ENCODE data around the gene TMUB2. TPM values are rescaled to one million over a fixed set of nuclear protein-coding genes. Genes with fewer than 3 reads are reported as not detected.

Gene TMUB2
- total and polyA plus RNA-seq, 2 donors (not counting 1 experiment from before 2014, with no cell fraction given), result 37.3 to 45.4 TPM

- H3K9me3 ChIP-seq (ENCODE audit: control insufficient read depth, insufficient read depth, low read depth, low read length), result no peaks in the 10 kb centered on the region
- no peak for TF ChIP-seq EZH2 (IDR thresholded peaks at IDR 0.05; ENCODE audit: low read length, missing control alignments)
- TF ChIP-seq, protein P1, sequence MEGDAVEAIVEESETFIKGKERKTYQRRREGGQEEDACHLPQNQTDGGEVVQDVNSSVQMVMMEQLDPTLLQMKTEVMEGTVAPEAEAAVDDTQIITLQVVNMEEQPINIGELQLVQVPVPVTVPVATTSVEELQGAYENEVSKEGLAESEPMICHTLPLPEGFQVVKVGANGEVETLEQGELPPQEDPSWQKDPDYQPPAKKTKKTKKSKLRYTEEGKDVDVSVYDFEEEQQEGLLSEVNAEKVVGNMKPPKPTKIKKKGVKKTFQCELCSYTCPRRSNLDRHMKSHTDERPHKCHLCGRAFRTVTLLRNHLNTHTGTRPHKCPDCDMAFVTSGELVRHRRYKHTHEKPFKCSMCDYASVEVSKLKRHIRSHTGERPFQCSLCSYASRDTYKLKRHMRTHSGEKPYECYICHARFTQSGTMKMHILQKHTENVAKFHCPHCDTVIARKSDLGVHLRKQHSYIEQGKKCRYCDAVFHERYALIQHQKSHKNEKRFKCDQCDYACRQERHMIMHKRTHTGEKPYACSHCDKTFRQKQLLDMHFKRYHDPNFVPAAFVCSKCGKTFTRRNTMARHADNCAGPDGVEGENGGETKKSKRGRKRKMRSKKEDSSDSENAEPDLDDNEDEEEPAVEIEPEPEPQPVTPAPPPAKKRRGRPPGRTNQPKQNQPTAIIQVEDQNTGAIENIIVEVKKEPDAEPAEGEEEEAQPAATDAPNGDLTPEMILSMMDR (conservative IDR thresholded peaks at IDR 0.05 in 1 of 2, IDR thresholded peaks at IDR 0.05 in 1 of 2; ENCODE audit: low read depth in 1 of 2, low read length in 2 of 2), result no peak
- DNase-seq (ENCODE audit: low read depth in 2 of 2), result no peak
- no peak overlapping the region for H3K4me3 ChIP-seq (replicated peaks in 1 of 4; ENCODE audit: control extremely low read depth in 1 of 4, insufficient read depth in 1 of 4, low read depth in 3 of 4, low read length in 4 of 4)
- H3K27ac ChIP-seq (ENCODE audit: insufficient read depth, low read length), result no peak overlapping the region
- no peaks in the 10 kb centered on the region for H3K27me3 ChIP-seq (ENCODE audit: control insufficient read depth, insufficient read depth, low read length)
- peaks cover 23% of the 10 kb centered on the region for H3K79me2 ChIP-seq (ENCODE audit: control insufficient read depth, insufficient read depth, low read length)
- H3K36me3 ChIP-seq (ENCODE audit: control insufficient read depth, insufficient read depth, low read length), result peaks cover 30% of the 10 kb centered on the region
- peak overlapping the region; percentile 16 for H3K9ac ChIP-seq (ENCODE audit: insufficient read depth, low read length)
- H4K20me1 ChIP-seq (ENCODE audit: control insufficient read depth, extremely low read depth, insufficient read depth, low read length), result no peaks in the 10 kb centered on the region
- no peak overlapping the region for H2AFZ ChIP-seq (ENCODE audit: low read length)
- H3K4me2 ChIP-seq (ENCODE audit: extremely low read depth, insufficient read depth, low read length), result no peak overlapping the region
- H3K4me1 ChIP-seq (ENCODE audit: control insufficient read depth, extremely low read depth, insufficient read depth, low read length), result peaks cover 6% of the 10 kb centered on the region
Observed at GRCh38 chr17:44197107-44197506, 10.3 kb downstream of the TMUB2 start.

GRCh38 chr17:44197980-44198720 lies 11.4 kb downstream of the TMUB2 start:
- Histone ChIP-seq H4K20me1 (ENCODE audit: control insufficient read depth, extremely low read depth, insufficient read depth, low read length) (no peaks in the 10 kb centered on the region), H3K9me3 (ENCODE audit: control insufficient read depth, insufficient read depth, low read depth, low read length) (no peaks in the 10 kb centered on the region), H3K27me3 (ENCODE audit: control insufficient read depth, insufficient read depth, low read length) (no peaks in the 10 kb centered on the region), H3K4me3 (replicated peaks in 1 of 4; ENCODE audit: control extremely low read depth in 1 of 4, insufficient read depth in 1 of 4, low read depth in 3 of 4, low read length in 4 of 4) (peak overlapping the region; percentile 73 to 87 (median 80)), H3K9ac (ENCODE audit: insufficient read depth, low read length) (peak overlapping the region; percentile 82), H3K36me3 (ENCODE audit: control insufficient read depth, insufficient read depth, low read length) (peaks cover 27% of the 10 kb centered on the region), H3K27ac (ENCODE audit: insufficient read depth, low read length) (peak overlapping the region; percentile 88), H3K79me2 (ENCODE audit: control insufficient read depth, insufficient read depth, low read length) (peaks cover 23% of the 10 kb centered on the region), H2AFZ (ENCODE audit: low read length) (no peak overlapping the region), H3K4me2 (ENCODE audit: extremely low read depth, insufficient read depth, low read length) (peak overlapping the region; percentile 97), H3K4me1 (ENCODE audit: control insufficient read depth, extremely low read depth, insufficient read depth, low read length) (peaks cover 15% of the 10 kb centered on the region)
- TF ChIP-seq, protein P1 (conservative IDR thresholded peaks at IDR 0.05 in 1 of 2, IDR thresholded peaks at IDR 0.05 in 1 of 2; ENCODE audit: low read depth in 1 of 2, low read length in 2 of 2), result peak; percentile 16 to 23
- no peak for TF ChIP-seq EZH2 (IDR thresholded peaks at IDR 0.05; ENCODE audit: low read length, missing control alignments)
- DNase-seq (ENCODE audit: low read depth in 2 of 2), result peak; percentile 42 to 81

DNA sequence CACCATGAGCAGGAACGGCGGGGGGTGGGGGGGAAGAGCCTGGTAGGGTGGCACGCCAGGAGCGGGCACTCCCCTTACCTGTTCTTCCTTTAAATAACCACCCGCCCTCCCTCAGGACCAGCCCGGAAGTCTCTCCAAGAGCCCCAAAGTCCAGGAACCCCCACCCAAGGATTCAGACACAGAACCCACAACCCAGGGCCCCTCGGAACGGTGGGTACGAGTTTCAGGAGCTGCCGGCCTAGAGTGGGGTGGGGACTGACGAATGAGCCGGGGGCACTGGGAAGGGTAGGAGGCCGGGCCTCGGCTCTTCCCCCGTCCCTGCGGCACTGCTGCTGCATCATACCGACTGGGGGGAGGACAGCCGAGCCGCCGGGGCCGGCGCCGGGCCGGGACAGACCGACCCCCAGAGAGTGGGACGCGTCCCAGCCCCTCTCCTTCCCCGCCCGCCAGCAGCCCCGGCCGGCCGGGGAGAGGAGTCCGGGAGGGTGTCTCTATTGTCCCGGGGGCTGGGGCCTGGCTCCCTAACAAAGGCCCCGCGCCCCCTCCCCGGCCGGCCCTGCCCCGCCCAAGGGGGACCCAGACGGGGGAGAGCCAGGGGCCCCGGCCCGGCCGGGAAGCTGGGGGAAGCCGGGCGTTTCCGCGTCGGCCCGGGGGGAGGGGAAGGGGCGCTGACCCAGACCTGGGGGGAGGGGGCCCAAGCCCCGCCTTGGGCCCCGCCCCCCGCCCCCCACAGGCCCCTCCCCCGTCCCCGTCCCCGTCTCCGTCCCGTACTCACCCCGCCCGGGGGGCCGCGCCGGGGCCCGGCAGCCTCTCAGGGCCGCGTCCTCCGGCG lies 12.2 kb downstream of the TMUB2 start:
- Histone ChIP-seq H3K9ac (ENCODE audit: insufficient read depth, low read length) (peak overlapping the region; percentile 82), H3K4me1 (ENCODE audit: control insufficient read depth, extremely low read depth, insufficient read depth, low read length) (peaks cover 22% of the 10 kb centered on the region), H2AFZ (ENCODE audit: low read length) (no peak overlapping the region), H3K4me2 (ENCODE audit: extremely low read depth, insufficient read depth, low read length) (peak overlapping the region; percentile 97), H3K27me3 (ENCODE audit: control insufficient read depth, insufficient read depth, low read length) (no peaks in the 10 kb centered on the region), H3K79me2 (ENCODE audit: control insufficient read depth, insufficient read depth, low read length) (peaks cover 23% of the 10 kb centered on the region), H3K4me3 (replicated peaks in 1 of 4; ENCODE audit: control extremely low read depth in 1 of 4, insufficient read depth in 1 of 4, low read depth in 3 of 4, low read length in 4 of 4) (peak overlapping the region; percentile 73 to 87 (median 80)), H4K20me1 (ENCODE audit: control insufficient read depth, extremely low read depth, insufficient read depth, low read length) (no peaks in the 10 kb centered on the region), H3K36me3 (ENCODE audit: control insufficient read depth, insufficient read depth, low read length) (peaks cover 22% of the 10 kb centered on the region), H3K27ac (ENCODE audit: insufficient read depth, low read length) (peak overlapping the region; percentile 88), H3K9me3 (ENCODE audit: control insufficient read depth, insufficient read depth, low read depth, low read length) (no peaks in the 10 kb centered on the region)
- peak; percentile 30 to 59 for DNase-seq (ENCODE audit: low read depth in 2 of 2)
- TF ChIP-seq, protein P1 (conservative IDR thresholded peaks at IDR 0.05 in 1 of 2, IDR thresholded peaks at IDR 0.05 in 1 of 2; ENCODE audit: low read depth in 1 of 2, low read length in 2 of 2), result no peak
- TF ChIP-seq EZH2 (IDR thresholded peaks at IDR 0.05; ENCODE audit: low read length, missing control alignments), result no peak

Measured in fibroblast of lung (primary cell).